GM18502 (cell line): ENCODE results near the gene DNASE2.
A peak's percentile ranks its signal among the peaks of the same experiment; 100 is the strongest.

Source experiments
- ATAC-seq: cut with Tn5 transposase; IDR thresholded peaks from one replicate; pipeline ENCODE4 v1.9.1; 2021; ENCODE audit warnings: mild to moderate bottlenecking; ENCODE audit not compliant: unreplicated experiment, poor library complexity

Gene DNASE2

GRCh38 chr19:12886969-12887747 lies 5.9 kb upstream of the DNASE2 start, which contains the start of gene KLF1:
Gene KLF1, minus strand, starts transcription at chr19:12887201. Its CDS starts 61 bp downstream, at chr19:12887140.
- ATAC-seq, result no peak

- ATAC-seq, result no peak
Measured at GRCh38 chr19:12886651-12886968, 5.4 kb upstream of the DNASE2 start.

- no peak for ATAC-seq
Measured at GRCh38 chr19:12885749-12886650, 4.8 kb upstream of the DNASE2 start.

- ATAC-seq, result peak; percentile 34
Measured at GRCh38 chr19:12884926-12885748, 3.9 kb upstream of the DNASE2 start.

GRCh38 chr19:12884627-12884925 lies 3.3 kb upstream of the DNASE2 start:
- ATAC-seq, result no peak

GRCh38 chr19:12884202-12884601 lies 3.0 kb upstream of the DNASE2 start:
- no peak for ATAC-seq

GRCh38 chr19:12882589-12882988 lies 1.3 kb upstream of the DNASE2 start:
- no peak for ATAC-seq

GRCh38 chr19:12880551-12881171 lies 588 bp downstream of the DNASE2 start:
- peak; percentile 21 for ATAC-seq

- ATAC-seq, result no peak
Measured at GRCh38 chr19:12875086-12875485, 6.2 kb downstream of the DNASE2 start.

- no peak for ATAC-seq
Measured at GRCh38 chr19:12873891-12874745, 7.1 kb downstream of the DNASE2 start.

GRCh38 chr19:12872941-12873890 lies 8.0 kb downstream of the DNASE2 start:
- no peak for ATAC-seq

GRCh38 chr19:12872255-12872654 lies 9.0 kb downstream of the DNASE2 start:
- no peak for ATAC-seq

GRCh38 chr19:12871681-12872080 lies 9.6 kb downstream of the DNASE2 start:
- no peak for ATAC-seq

GRCh38 chr19:12868540-12869112 lies 12.6 kb downstream of the DNASE2 start:
- ATAC-seq, result no peak

- ATAC-seq, result no peak
Measured at GRCh38 chr19:12867120-12868099, 13.8 kb downstream of the DNASE2 start.

GRCh38 chr19:12866416-12867119 lies 14.7 kb downstream of the DNASE2 start:
- ATAC-seq, result no peak
